Tibial artery (tissue), 4 donors: Measurements from ENCODE around the gene PRKG1.

Experiments
- DNase-seq, 2 donors: peaks; one replicate each; pipeline ENCODE4 v3.0.0-alpha.2; 2019
- H3K27ac ChIP-seq, 2 donors: fragments of 200-600 bp; sonication (generic) in 1 of 2; 1 replicate in 1 of 2; 2 replicates in 1 of 2; pipeline ENCODE4 v1.5.1; 2018 to 2019; ENCODE audit warnings: mild to moderate bottlenecking in 1 of 2
- H3K27me3 ChIP-seq, 2 donors: fragments of 200-600 bp; sonication (generic) in 1 of 2; one replicate each; pipeline versions ENCODE4 v1.5.1 to v1.6.0; 2016 to 2019
- H3K36me3 ChIP-seq, 3 donors: fragments of 200-600 bp; sonication (generic) in 2 of 3; one replicate each; pipeline ENCODE4 v1.5.1; 2016 to 2019; ENCODE audit warnings: mild to moderate bottlenecking in 2 of 3
- H3K4me1 ChIP-seq, 4 donors: fragments of 200-600 bp; sonication (generic) in 2 of 4; 1 replicate in 3 of 4; 2 replicates in 1 of 4; pipeline ENCODE4 v1.5.1; 2016 to 2019
- H3K4me3 ChIP-seq, 2 donors: fragments of 200-600 bp; sonication (generic) in 1 of 2; 1 replicate in 1 of 2; 2 replicates in 1 of 2; pipeline ENCODE4 v1.5.1; 2018 to 2019; ENCODE audit warnings: mild to moderate bottlenecking in 2 of 2
- H3K9me3 ChIP-seq, 3 donors: fragments of 200-600 bp; sonication (generic) in 1 of 3; one replicate each; pipeline ENCODE4 v1.5.1; 2016 to 2019
- CTCF ChIP-seq, 2 experiments: fragments of 200-600 bp in 1 of 2; fragments of 450-650 bp in 1 of 2; IDR thresholded peaks; one replicate each; pipeline ENCODE4 v1.5.1; 2017 to 2019; ENCODE audit warnings: antibody characterized with exemption in 2 of 2, mild to moderate bottlenecking in 1 of 2, moderate library complexity in 1 of 2
- intact Hi-C: fragments of 100-400 bp; cut with DNase I; formaldehyde crosslinking; loops from one replicate; pipeline ENCODE4 v1.15.0; 2023; ENCODE audit warnings: low total_unique reads

PRKG1 gene

GRCh38 chr10:51508156-51508555 is 433.9 kb downstream of the PRKG1 start:
- Histone ChIP-seq H3K36me3 (no peaks in the 10 kb centered on the region), H3K27me3 (no peaks in the 10 kb centered on the region), H3K4me1 (peaks cover 0 to 8% (median 0%) of the 10 kb centered on the region in 4 donors), H3K27ac (no peak overlapping the region), H3K4me3 (no peak overlapping the region), H3K9me3 (no peaks in the 10 kb centered on the region)
- no peak for TF ChIP-seq CTCF (IDR thresholded peaks at IDR 0.05)
- no peak for DNase-seq
- intact Hi-C loops, result no loop called here

- DNase-seq, result no peak
- Histone ChIP-seq H3K27ac (no peak overlapping the region), H3K27me3 (no peaks in the 10 kb centered on the region), H3K4me3 (no peak overlapping the region), H3K4me1 (no peaks in the 10 kb centered on the region), H3K9me3 (no peaks in the 10 kb centered on the region), H3K36me3 (no peaks in the 10 kb centered on the region)
- no peak for TF ChIP-seq CTCF (IDR thresholded peaks at IDR 0.05)
- intact Hi-C loops, result no loop called here
Measured at GRCh38 chr10:51510231-51510630, 435.9 kb downstream of the PRKG1 start.

GRCh38 chr10:51521605-51522004 is 447.3 kb downstream of the PRKG1 start:
- no peak for TF ChIP-seq CTCF (IDR thresholded peaks at IDR 0.05)
- H3K27me3 ChIP-seq, result no peaks in the 10 kb centered on the region
- no peak overlapping the region for H3K4me3 ChIP-seq
- intact Hi-C loops, result no loop called here
- peaks cover 0 to 47% (median 4%) of the 10 kb centered on the region in 4 donors for H3K4me1 ChIP-seq
- H3K27ac ChIP-seq, result no peak overlapping the region
- H3K9me3 ChIP-seq, result no peaks in the 10 kb centered on the region
- no peaks in the 10 kb centered on the region for H3K36me3 ChIP-seq
- DNase-seq, result no peak

- no peaks in the 10 kb centered on the region for H3K9me3 ChIP-seq
- H3K27me3 ChIP-seq, result no peaks in the 10 kb centered on the region
- DNase-seq, result no peak
- H3K4me3 ChIP-seq, result no peak overlapping the region
- H3K4me1 ChIP-seq, result peaks cover 0 to 56% (median 4%) of the 10 kb centered on the region in 4 donors
- TF ChIP-seq CTCF (IDR thresholded peaks at IDR 0.05), result no peak
- no peak overlapping the region for H3K27ac ChIP-seq
- H3K36me3 ChIP-seq, result no peaks in the 10 kb centered on the region
- intact Hi-C loops, result no loop called here
Measured at GRCh38 chr10:51522858-51523257, 448.6 kb downstream of the PRKG1 start.

GRCh38 chr10:51523440-51523839 is 449.2 kb downstream of the PRKG1 start:
- H3K9me3 ChIP-seq, result no peaks in the 10 kb centered on the region
- no peaks in the 10 kb centered on the region for H3K36me3 ChIP-seq
- peaks cover 0 to 62% (median 7%) of the 10 kb centered on the region in 4 donors for H3K4me1 ChIP-seq
- no peaks in the 10 kb centered on the region for H3K27me3 ChIP-seq
- TF ChIP-seq CTCF (IDR thresholded peaks at IDR 0.05), result no peak
- intact Hi-C loops, result no loop called here
- H3K4me3 ChIP-seq, result no peak overlapping the region
- DNase-seq, result no peak
- H3K27ac ChIP-seq, result no peak overlapping the region

GRCh38 chr10:51524041-51524440 is 449.8 kb downstream of the PRKG1 start:
- intact Hi-C loops, result no loop called here
- H3K9me3 ChIP-seq, result no peaks in the 10 kb centered on the region
- H3K4me1 ChIP-seq, result peaks cover 0 to 68% (median 8%) of the 10 kb centered on the region in 4 donors

More at GRCh38 chr10:51524041-51524440, 449.8 kb downstream of the PRKG1 start:
- Histone ChIP-seq H3K4me3 (no peak overlapping the region), H3K36me3 (no peaks in the 10 kb centered on the region), H3K27me3 (no peaks in the 10 kb centered on the region), H3K27ac (no peak overlapping the region)
- DNase-seq, result no peak
- TF ChIP-seq CTCF (IDR thresholded peaks at IDR 0.05), result no peak
